SU-DHL-6 (cell line): ENCODE data around the gene IL10RB.

Experiments
- H2AFZ ChIP-seq: fragments of 200-600 bp; sonication (generic); 2 replicates; pipeline ENCODE4 v1.6.1; 2014; ENCODE audit warnings: low read depth, mild to moderate bottlenecking, moderate library complexity, mixed read lengths, antibody characterized with exemption, low read length; ENCODE audit not compliant: severe bottlenecking
- H3F3A ChIP-seq: fragments of 200-600 bp; shearing (Covaris generic); 2 replicates; pipeline ENCODE4 v1.6.0; 2016; ENCODE audit warnings: antibody characterized with exemption, mild to moderate bottlenecking; ENCODE audit not compliant: insufficient read depth
- H3K27ac ChIP-seq: fragments of 200-600 bp; sonication (generic); 2 replicates; pipeline ENCODE4 v1.5.1; 2016; ENCODE audit warnings: low read depth, mild to moderate bottlenecking, low read length, moderate library complexity, mixed read lengths
- H3K27me3 ChIP-seq: fragments of 200-600 bp; sonication (generic), shearing (Covaris generic); 2 replicates; pipeline ENCODE4 v1.6.0; 2014; ENCODE audit warnings: mild to moderate bottlenecking, low read length
- H3K36me3 ChIP-seq: fragments of 200-600 bp; sonication (generic); 2 replicates; pipeline ENCODE4 v1.6.1; 2014; ENCODE audit warnings: mild to moderate bottlenecking, low read length, mixed read lengths
- H3K4me2 ChIP-seq: fragments of 300-600, 200-600 bp; shearing (Covaris generic), sonication (generic); 2 replicates; pipeline ENCODE4 v1.6.0; 2014; ENCODE audit warnings: low read length, low read depth, mild to moderate bottlenecking; ENCODE audit not compliant: poor library complexity, severe bottlenecking
- H3K4me3 ChIP-seq: fragments of 200-600 bp; sonication (generic); 2 replicates; pipeline ENCODE4 v1.5.1; 2014; ENCODE audit warnings: antibody characterized with exemption, low read length, mild to moderate bottlenecking, mixed read lengths; ENCODE audit not compliant: insufficient read depth, poor library complexity, severe bottlenecking
- H3K79me2 ChIP-seq: fragments of 200-600 bp; sonication (generic); 2 replicates; pipeline ENCODE4 v1.6.1; 2014; ENCODE audit warnings: mild to moderate bottlenecking, low read length, moderate library complexity; ENCODE audit not compliant: insufficient read depth
- H3K9ac ChIP-seq: fragments of 200-600 bp; sonication (generic); 2 replicates; pipeline ENCODE4 v1.7.0; 2014; ENCODE audit warnings: mild to moderate bottlenecking, low read length
- H3K9me2 ChIP-seq: fragments of 200-600 bp; sonication (generic); replicated peaks from 2 replicates; pipeline ENCODE4 v1.6.1; 2014; ENCODE audit warnings: low read length; ENCODE audit not compliant: insufficient read depth
- H3K9me3 ChIP-seq: fragments of 200-600 bp; sonication (generic); 2 replicates; pipeline ENCODE4 v1.6.1; 2014; ENCODE audit warnings: low read length, mixed read lengths; ENCODE audit not compliant: insufficient read depth
- H4K20me1 ChIP-seq: fragments of 200-600 bp; sonication (generic); 2 replicates; pipeline ENCODE4 v1.6.1; 2014; ENCODE audit warnings: low read depth, mild to moderate bottlenecking, antibody characterized with exemption, low read length, moderate library complexity, mixed read lengths
- CTCF ChIP-seq: fragments of 200-600 bp; sonication (generic); IDR thresholded peaks from one replicate; pipeline ENCODE4 v1.5.1; 2017; ENCODE audit warnings: antibody characterized with exemption, mild to moderate bottlenecking, low read length, moderate library complexity; ENCODE audit not compliant: insufficient read depth, poor library complexity, severe bottlenecking
- EZH2phosphoT487 ChIP-seq: fragments of 200-600 bp; sonication (generic), shearing (Covaris generic); conservative IDR thresholded peaks from 2 replicates; pipeline ENCODE4 v1.6.1; 2018; ENCODE audit warnings: mild to moderate bottlenecking, antibody characterized with exemption, low read length, moderate library complexity, mixed read lengths

IL10RB gene

DNA sequence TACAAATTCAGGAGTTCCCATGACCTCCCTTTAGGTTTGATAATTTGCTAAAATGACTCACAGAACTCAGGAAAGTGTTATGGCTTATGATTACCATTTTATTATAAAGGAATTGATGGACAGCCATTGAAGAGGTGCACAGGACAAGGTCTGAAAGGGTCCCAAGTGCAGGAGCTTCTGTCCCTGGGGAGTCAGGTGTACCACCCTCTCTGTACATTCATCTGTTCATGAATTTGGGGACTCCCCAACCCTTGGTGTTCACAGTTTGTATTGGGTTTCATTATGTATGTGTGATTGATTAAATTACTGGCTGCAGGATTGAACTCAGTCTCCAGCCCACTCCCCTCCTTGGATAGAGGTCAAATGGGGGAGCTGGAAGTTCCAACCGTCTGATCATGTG, 10.8 kb upstream of the IL10RB start:
- Histone ChIP-seq H3K27me3 (no peaks in the 10 kb centered on the region), H4K20me1 (no peaks in the 10 kb centered on the region), H3K9me3 (no peaks in the 10 kb centered on the region), H3K27ac (no peak overlapping the region), H3K4me2 (no peak overlapping the region), H3K9me2 (no peaks in the 10 kb centered on the region), H3K4me3 (no peak overlapping the region), H3K36me3 (peaks cover 17% of the 10 kb centered on the region), H2AFZ (no peak overlapping the region), H3F3A (peaks cover 8% of the 10 kb centered on the region), H3K79me2 (no peaks in the 10 kb centered on the region), H3K9ac (no peak overlapping the region)
- TF ChIP-seq EZH2phosphoT487 (no peak), CTCF (no peak)

DNA sequence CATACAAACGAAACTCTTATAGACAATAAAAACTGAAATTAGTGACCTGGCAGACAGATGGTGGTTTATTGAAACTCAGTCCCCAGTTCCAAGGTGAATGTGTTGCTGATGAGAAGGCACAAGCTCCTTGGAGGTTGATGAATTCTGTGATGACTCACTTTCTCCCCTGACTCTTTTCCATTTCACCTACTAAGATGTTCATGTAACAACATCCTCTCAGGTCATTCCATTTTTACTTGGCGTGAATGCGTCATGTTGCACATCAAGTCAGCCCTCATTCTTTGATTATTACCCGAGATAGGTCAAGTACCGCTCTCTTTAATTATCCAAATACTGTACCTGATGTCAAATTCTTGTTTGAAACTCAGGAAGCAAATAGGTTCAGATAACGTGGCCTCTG, 10.1 kb upstream of the IL10RB start:
- Histone ChIP-seq H3K27me3 (no peaks in the 10 kb centered on the region), H2AFZ (no peak overlapping the region), H4K20me1 (no peaks in the 10 kb centered on the region), H3K4me3 (no peak overlapping the region), H3K79me2 (no peaks in the 10 kb centered on the region), H3K9ac (no peak overlapping the region), H3F3A (peaks cover 12% of the 10 kb centered on the region), H3K9me3 (no peaks in the 10 kb centered on the region), H3K4me2 (no peak overlapping the region), H3K9me2 (no peaks in the 10 kb centered on the region), H3K36me3 (peaks cover 17% of the 10 kb centered on the region; the same call in 1 of the 2 replicates), H3K27ac (no peak overlapping the region)
- TF ChIP-seq EZH2phosphoT487 = no peak
- TF ChIP-seq CTCF = no peak

DNA sequence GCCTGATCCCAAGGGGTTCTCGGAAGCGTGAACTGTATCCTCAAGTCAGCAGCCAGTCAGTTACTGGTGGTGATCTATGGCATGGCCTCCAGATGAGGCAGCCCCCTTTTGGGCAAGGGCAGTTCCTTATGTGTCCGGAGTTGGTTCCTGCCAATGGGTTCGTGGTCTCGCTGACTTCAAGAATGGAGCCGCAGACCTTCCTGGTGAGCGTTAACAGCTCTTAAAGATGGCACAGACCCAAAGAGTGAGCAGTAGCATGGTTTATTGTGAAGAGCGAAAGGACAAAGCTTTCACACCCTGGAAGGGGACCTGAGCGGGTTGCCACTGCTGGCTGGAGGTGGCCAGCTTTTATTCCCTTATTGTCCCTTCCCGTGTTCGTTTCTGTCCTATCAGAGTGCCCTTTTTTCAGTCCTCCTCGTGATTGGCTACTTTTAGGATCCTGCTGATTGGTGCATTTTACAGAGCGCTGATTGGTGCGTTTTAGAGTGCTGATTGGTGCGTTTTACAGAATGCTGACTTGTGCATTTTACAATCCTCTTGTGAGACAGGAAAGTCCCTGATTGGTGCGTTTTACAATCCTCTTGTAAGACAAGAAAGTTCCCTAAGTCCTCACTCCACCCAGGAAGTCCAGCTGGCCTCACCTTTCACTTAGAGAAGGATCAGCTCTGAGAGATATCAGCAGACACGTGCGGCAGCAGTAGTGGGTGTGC, 8.9 kb upstream of the IL10RB start:
- Histone ChIP-seq H4K20me1 (no peaks in the 10 kb centered on the region), H3K9me3 (no peaks in the 10 kb centered on the region), H3K9ac (no peak overlapping the region), H3F3A (peaks cover 12% of the 10 kb centered on the region), H2AFZ (no peak overlapping the region), H3K4me3 (no peak overlapping the region), H3K36me3 (peaks cover 17% of the 10 kb centered on the region; the same call in 1 of the 2 replicates), H3K9me2 (no peaks in the 10 kb centered on the region), H3K4me2 (no peak overlapping the region), H3K27me3 (no peaks in the 10 kb centered on the region), H3K27ac (no peak overlapping the region), H3K79me2 (no peaks in the 10 kb centered on the region)
- TF ChIP-seq CTCF = no peak
- no peak for TF ChIP-seq EZH2phosphoT487
